ENCODE measurements around the gene RAB29.

Gene RAB29

GRCh38 chr1:205739348-205740160 lies 35.7 kb downstream of the RAB29 start:
- TF ChIP-seq ZNF384 (IDR thresholded peaks at IDR 0.05), result peak; percentile 99
- no peak for TF ChIP-seq BHLHE40 (IDR thresholded peaks at IDR 0.05; ENCODE audit: borderline replicate concordance)
- ChIA-PET CTCF (interaction anchor here (0.7 to 1.3 kb wide), 4 partner anchors 9 to 1563 kb away, joined by 3 to 7 read pairs (median 4); no protein-coding TSS in a partner anchor), POLR2A (interaction anchor here (1.6 kb wide), 1 partner anchor 10 kb away, joined by 6 read pairs; the partner anchor contains the start of gene NUCKS1)
- DNase-seq (ENCODE audit: extremely low spot score), result no peak

DNA sequence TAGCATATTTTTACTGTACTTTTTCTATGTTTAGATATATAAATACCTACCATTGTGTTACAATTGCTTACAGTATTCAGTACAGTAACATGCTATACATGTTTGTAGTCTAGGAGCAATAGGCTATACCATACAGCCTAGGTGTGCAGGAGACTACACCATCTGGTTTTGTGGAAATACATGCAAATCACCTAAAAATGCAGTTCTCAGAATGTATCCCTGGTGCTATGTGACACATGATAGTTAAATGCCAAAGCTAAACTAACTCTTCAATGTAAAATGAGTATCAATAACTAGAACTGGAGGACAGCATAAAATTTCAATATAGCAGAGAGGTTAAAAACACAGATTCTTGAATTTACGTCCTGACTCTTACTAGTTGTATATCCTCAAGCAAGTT lies 40.1 kb downstream of the RAB29 start:
- ChIA-PET CTCF (no interaction called here), POLR2A (no interaction called here)
- no peak for DNase-seq (ENCODE audit: extremely low spot score)
- TF ChIP-seq SUZ12 (IDR thresholded peaks at IDR 0.05), result no peak

DNA sequence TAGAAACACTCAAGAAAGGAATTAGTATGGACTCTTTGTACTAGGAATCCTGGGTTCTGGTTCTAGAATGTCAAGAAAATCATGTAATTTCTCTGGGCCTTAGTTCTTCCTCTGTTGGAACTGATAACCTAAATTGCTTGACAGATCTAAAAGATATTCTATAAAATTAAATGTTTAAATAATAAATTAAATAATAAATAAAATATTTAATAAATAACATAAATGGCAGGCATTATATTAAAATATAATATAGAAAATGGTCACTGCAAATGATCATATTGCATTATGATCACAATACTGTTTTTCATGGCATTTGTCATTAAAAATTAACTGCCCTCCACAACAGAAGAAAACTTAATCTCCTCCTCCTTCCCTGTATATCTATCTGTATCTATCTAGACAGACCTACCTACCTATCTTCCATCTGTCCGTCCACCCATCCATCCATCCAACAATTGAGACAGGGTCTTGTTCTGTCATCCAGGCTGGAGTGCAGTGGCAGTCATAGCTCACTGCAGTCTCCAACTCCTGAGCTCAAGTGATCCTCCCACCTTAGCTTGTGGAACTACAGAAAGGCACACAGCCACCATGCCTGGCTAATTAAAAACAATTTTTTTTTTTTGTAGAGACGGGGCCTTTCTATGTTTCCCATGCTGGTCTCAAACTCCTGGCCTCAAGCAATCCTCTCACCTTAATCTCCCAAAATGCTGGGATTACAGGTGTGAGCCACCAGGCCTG lies 41.7 kb downstream of the RAB29 start:
- POLR2A ChIA-PET, result interaction anchor here (0.9 kb wide), 1 partner anchor 13 kb away, joined by 3 read pairs; no protein-coding TSS in a partner anchor
- no peak for TF ChIP-seq CTBP1 (IDR thresholded peaks at IDR 0.05; ENCODE audit: borderline replicate concordance)
- no peak for TF ChIP-seq FOXK2 (IDR thresholded peaks at IDR 0.05)
- no peak for TF ChIP-seq TARDBP (IDR thresholded peaks at IDR 0.05)
- TF ChIP-seq ARNT (IDR thresholded peaks at IDR 0.05), result no peak
- no peak for TF ChIP-seq HDGF (IDR thresholded peaks at IDR 0.05; ENCODE audit: borderline replicate concordance)
- no peak for TF ChIP-seq FOXM1 (IDR thresholded peaks at IDR 0.05; ENCODE audit: borderline replicate concordance)
- TF ChIP-seq, protein P1, sequence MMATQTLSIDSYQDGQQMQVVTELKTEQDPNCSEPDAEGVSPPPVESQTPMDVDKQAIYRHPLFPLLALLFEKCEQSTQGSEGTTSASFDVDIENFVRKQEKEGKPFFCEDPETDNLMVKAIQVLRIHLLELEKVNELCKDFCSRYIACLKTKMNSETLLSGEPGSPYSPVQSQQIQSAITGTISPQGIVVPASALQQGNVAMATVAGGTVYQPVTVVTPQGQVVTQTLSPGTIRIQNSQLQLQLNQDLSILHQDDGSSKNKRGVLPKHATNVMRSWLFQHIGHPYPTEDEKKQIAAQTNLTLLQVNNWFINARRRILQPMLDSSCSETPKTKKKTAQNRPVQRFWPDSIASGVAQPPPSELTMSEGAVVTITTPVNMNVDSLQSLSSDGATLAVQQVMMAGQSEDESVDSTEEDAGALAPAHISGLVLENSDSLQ (IDR thresholded peaks at IDR 0.05), result no peak
- no peak for TF ChIP-seq NFRKB (IDR thresholded peaks at IDR 0.05)
- no peak for TF ChIP-seq L3MBTL2 (conservative IDR thresholded peaks at IDR 0.05)
- no peak for TF ChIP-seq ELF4 (IDR thresholded peaks at IDR 0.05)
- TF ChIP-seq BHLHE40 (IDR thresholded peaks at IDR 0.05; ENCODE audit: borderline replicate concordance), result no peak
- no peak for TF ChIP-seq ZNF384 (IDR thresholded peaks at IDR 0.05)
- no peak for TF ChIP-seq SP1 (IDR thresholded peaks at IDR 0.05)
- TF ChIP-seq LEF1 (IDR thresholded peaks at IDR 0.05; ENCODE audit: borderline replicate concordance), result no peak
- TF ChIP-seq SUZ12 (IDR thresholded peaks at IDR 0.05), result no peak
- TF ChIP-seq FOXA1 (IDR thresholded peaks at IDR 0.05), result no peak
- CTCF ChIA-PET, result no interaction called here
- no peak for DNase-seq (ENCODE audit: extremely low spot score)

DNA sequence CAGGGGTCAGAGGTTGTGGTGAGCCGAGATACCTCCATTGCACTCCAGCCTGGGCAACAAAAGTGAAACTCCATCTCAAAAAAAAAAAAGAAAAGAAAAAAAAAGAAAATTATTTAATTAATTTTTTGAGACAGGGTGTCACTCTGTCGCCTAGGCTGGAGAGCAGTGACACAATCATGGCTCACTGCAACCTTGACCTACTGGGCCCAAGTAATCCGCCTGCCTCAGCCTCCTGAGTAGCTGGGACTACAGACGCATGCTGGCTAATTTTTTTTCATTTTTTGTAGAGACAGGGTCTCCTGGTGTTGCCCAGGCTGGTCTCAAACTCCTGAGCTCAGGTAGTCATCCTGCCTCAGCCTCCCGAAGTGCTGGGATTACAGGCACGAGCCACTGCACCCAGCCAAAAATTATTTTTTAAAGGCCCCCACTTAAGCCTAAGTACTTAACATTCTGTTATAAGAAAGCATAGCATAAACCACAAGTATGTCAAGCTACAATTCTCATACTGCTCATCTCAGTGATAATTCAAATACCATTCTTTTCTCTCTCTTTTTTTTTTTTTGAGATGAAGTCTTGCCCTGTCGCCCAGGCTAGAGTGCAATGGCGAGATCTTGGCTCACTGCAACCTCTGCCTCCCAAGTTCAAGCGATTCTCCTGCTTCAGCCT lies 45.2 kb downstream of the RAB29 start:
- CTCF ChIA-PET, result interaction anchor here (1.0 to 1.3 kb wide), 2 partner anchors 16 to 72 kb away, joined by 3 to 4 read pairs; no protein-coding TSS in a partner anchor
- DNase-seq (ENCODE audit: extremely low spot score), result no peak
- POLR2A ChIA-PET, result no interaction called here
- TF ChIP-seq TARDBP (IDR thresholded peaks at IDR 0.05), result no peak
- no peak for TF ChIP-seq NFRKB (IDR thresholded peaks at IDR 0.05)
- no peak for TF ChIP-seq BHLHE40 (IDR thresholded peaks at IDR 0.05; ENCODE audit: borderline replicate concordance)
- TF ChIP-seq CTBP1 (IDR thresholded peaks at IDR 0.05; ENCODE audit: borderline replicate concordance), result no peak
- TF ChIP-seq, protein P1 (IDR thresholded peaks at IDR 0.05), result no peak
- TF ChIP-seq LEF1 (IDR thresholded peaks at IDR 0.05; ENCODE audit: borderline replicate concordance), result no peak
- no peak for TF ChIP-seq ZNF384 (IDR thresholded peaks at IDR 0.05)
- no peak for TF ChIP-seq FOXA1 (IDR thresholded peaks at IDR 0.05)
- TF ChIP-seq SP1 (IDR thresholded peaks at IDR 0.05), result no peak
- TF ChIP-seq SUZ12 (IDR thresholded peaks at IDR 0.05), result no peak
- TF ChIP-seq ELF4 (IDR thresholded peaks at IDR 0.05), result no peak
- TF ChIP-seq HDGF (IDR thresholded peaks at IDR 0.05; ENCODE audit: borderline replicate concordance), result no peak
- no peak for TF ChIP-seq ARNT (IDR thresholded peaks at IDR 0.05)
- TF ChIP-seq FOXK2 (IDR thresholded peaks at IDR 0.05), result no peak
- no peak for TF ChIP-seq FOXM1 (IDR thresholded peaks at IDR 0.05; ENCODE audit: borderline replicate concordance)
- TF ChIP-seq L3MBTL2 (conservative IDR thresholded peaks at IDR 0.05), result no peak

DNA sequence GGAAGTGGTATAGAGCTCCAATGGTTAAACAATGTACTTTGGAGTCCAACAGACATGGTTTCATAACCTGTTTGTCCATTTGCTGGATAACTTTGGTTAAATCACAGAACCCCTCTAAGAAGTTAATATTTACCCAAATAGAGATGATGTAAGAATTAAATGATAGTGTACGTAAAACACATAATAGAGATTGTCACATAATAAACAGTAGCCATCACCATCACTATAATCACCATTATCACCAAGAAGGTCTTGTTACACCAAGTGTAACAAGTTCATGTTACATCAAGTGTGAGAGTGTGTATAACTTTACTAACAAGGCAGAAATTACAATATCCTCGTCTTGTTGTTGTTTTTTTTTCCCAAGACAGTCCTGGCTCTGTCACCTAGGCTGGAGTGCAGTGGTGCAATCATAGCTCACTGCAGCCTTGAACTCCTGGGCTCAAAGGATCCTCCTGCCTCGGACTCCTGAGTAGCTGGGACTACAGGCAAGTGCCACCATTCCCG lies 48.6 kb downstream of the RAB29 start:
- ChIA-PET CTCF (interaction anchor here (0.7 kb wide), 1 partner anchor 15 kb away, joined by 3 read pairs; no protein-coding TSS in a partner anchor), POLR2A (no interaction called here)
- DNase-seq (ENCODE audit: extremely low spot score), result no peak
- TF ChIP-seq L3MBTL2 (conservative IDR thresholded peaks at IDR 0.05) (no peak), FOXA1 (IDR thresholded peaks at IDR 0.05) (no peak), HDGF (IDR thresholded peaks at IDR 0.05; ENCODE audit: borderline replicate concordance) (no peak), FOXK2 (IDR thresholded peaks at IDR 0.05) (no peak), NFRKB (IDR thresholded peaks at IDR 0.05) (no peak), SP1 (IDR thresholded peaks at IDR 0.05) (no peak), TARDBP (IDR thresholded peaks at IDR 0.05) (no peak), FOXM1 (IDR thresholded peaks at IDR 0.05; ENCODE audit: borderline replicate concordance) (no peak), ZNF384 (IDR thresholded peaks at IDR 0.05) (no peak), LEF1 (IDR thresholded peaks at IDR 0.05; ENCODE audit: borderline replicate concordance) (no peak), ARNT (IDR thresholded peaks at IDR 0.05) (no peak)
- TF ChIP-seq, protein P1 (IDR thresholded peaks at IDR 0.05), result no peak
